ENCODE measurements around the gene NFATC4.

GRCh38 chr14:24376448-24377070 is 8.6 kb downstream of the NFATC4 start:
- TF ChIP-seq EZH2 (IDR thresholded peaks at IDR 0.05) (no peak), POLR2AphosphoS5 (IDR thresholded peaks at IDR 0.05; ENCODE audit: borderline replicate concordance, low read depth, low read length) (no peak), FOXP2 (optimal IDR thresholded peaks at IDR 0.05; ENCODE audit: control extremely low read depth, extremely low read length, insufficient read depth) (no peak)

Measured in SK-N-MC (cell line).